Chondrocyte (in vitro differentiated cells): ENCODE measurements around the gene DIRAS1. TPM values are rescaled to one million over a fixed set of nuclear protein-coding genes. Genes with fewer than 3 reads are reported as not detected.
A peak's percentile ranks its signal among the peaks of the same experiment; 100 is the strongest.

Source experiments
- DNase-seq: peaks from one replicate; pipeline ENCODE4 v3.0.0; 2021; ENCODE audit warnings: mixed read lengths, low spot score
- H3K27ac Mint-ChIP-seq: one replicate; pipeline ENCODE4 v1.8.0; 2021; ENCODE audit warnings: mild to moderate bottlenecking, moderate library complexity, mixed read lengths; ENCODE audit not compliant: unreplicated experiment
- H3K27me3 Mint-ChIP-seq: 2 replicates; pipeline ENCODE4 v1.8.0; 2021; ENCODE audit warnings: low read depth, mixed read lengths
- H3K36me3 Mint-ChIP-seq: 2 replicates; pipeline ENCODE4 v1.8.0; 2021; ENCODE audit warnings: low read depth, mixed read lengths
- H3K4me1 Mint-ChIP-seq: 2 replicates; pipeline ENCODE4 v1.8.0; 2021; ENCODE audit warnings: low read depth, mild to moderate bottlenecking, mixed read lengths
- H3K4me3 Mint-ChIP-seq: one replicate; pipeline ENCODE4 v1.8.0; 2021; ENCODE audit warnings: mild to moderate bottlenecking, moderate library complexity, mixed read lengths; ENCODE audit not compliant: unreplicated experiment
- H3K9me3 Mint-ChIP-seq: 2 replicates; pipeline ENCODE4 v1.8.0; 2021; ENCODE audit warnings: low read depth, mixed read lengths
- CTCF ChIP-seq: fragments of 200-600 bp; sonication (generic); IDR thresholded peaks from 2 replicates; pipeline ENCODE4 v1.5.0; 2021; ENCODE audit warnings: antibody characterized with exemption, mild to moderate bottlenecking, moderate library complexity
- total RNA-seq: library from RNA; stranded (reverse); gene quantifications from 3 replicates; pipeline ENCODE4 v1.2.1, GENCODE V29; 2021

The DIRAS1 gene
- total RNA-seq, 1 donor from 2014 or later: 20.9 TPM

GRCh38 chr19:2767688-2768087 lies 46.5 kb upstream of the DIRAS1 start:
- Mint-ChIP-seq H3K4me3 (no peak overlapping the region), H3K36me3 (peaks cover 2% of the 10 kb centered on the region), H3K27me3 (no peaks in the 10 kb centered on the region), H3K27ac (no peak overlapping the region), H3K9me3 (no peaks in the 10 kb centered on the region), H3K4me1 (peaks cover 2% of the 10 kb centered on the region)
- TF ChIP-seq CTCF: no peak
- DNase-seq: no peak

GRCh38 chr19:2766594-2767372 lies 45.6 kb upstream of the DIRAS1 start:
- peak; percentile 91 for DNase-seq
- no peaks in the 10 kb centered on the region for H3K4me1 Mint-ChIP-seq
- no peaks in the 10 kb centered on the region for H3K9me3 Mint-ChIP-seq
- peaks cover 3% of the 10 kb centered on the region for H3K36me3 Mint-ChIP-seq
- no peak overlapping the region for H3K4me3 Mint-ChIP-seq
- H3K27ac Mint-ChIP-seq: no peak overlapping the region
- H3K27me3 Mint-ChIP-seq: no peaks in the 10 kb centered on the region
- no peak for TF ChIP-seq CTCF

- Mint-ChIP-seq H3K4me1 (no peaks in the 10 kb centered on the region), H3K27ac (no peak overlapping the region), H3K9me3 (no peaks in the 10 kb centered on the region), H3K36me3 (peaks cover 5% of the 10 kb centered on the region), H3K27me3 (no peaks in the 10 kb centered on the region), H3K4me3 (no peak overlapping the region)
- TF ChIP-seq CTCF: no peak
- no peak for DNase-seq
These were observed 44.2 kb upstream of the DIRAS1 start for GRCh38 chr19:2765376-2765775.

- Mint-ChIP-seq H3K9me3 (no peaks in the 10 kb centered on the region), H3K27me3 (no peaks in the 10 kb centered on the region), H3K36me3 (peaks cover 5% of the 10 kb centered on the region), H3K4me1 (no peaks in the 10 kb centered on the region), H3K27ac (no peak overlapping the region), H3K4me3 (no peak overlapping the region)
- no peak for TF ChIP-seq CTCF
- DNase-seq: no peak
These were observed 43.8 kb upstream of the DIRAS1 start for GRCh38 chr19:2764945-2765344.

- Mint-ChIP-seq H3K27me3 (no peaks in the 10 kb centered on the region), H3K4me1 (no peaks in the 10 kb centered on the region), H3K36me3 (peaks cover 5% of the 10 kb centered on the region), H3K9me3 (no peaks in the 10 kb centered on the region), H3K4me3 (no peak overlapping the region), H3K27ac (no peak overlapping the region)
- DNase-seq: no peak
- TF ChIP-seq CTCF: no peak
These were observed 42.5 kb upstream of the DIRAS1 start for GRCh38 chr19:2763687-2764086.
